Epithelial cell of proximal tubule (primary cell): ENCODE measurements around the gene LZTS2. TPM values are rescaled to one million over a fixed set of nuclear protein-coding genes. Genes with fewer than 3 reads are reported as not detected.

ENCODE experiments used
- DNase-seq: peaks from one replicate; pipeline ENCODE4 v3.0.0-alpha.2; 2011; ENCODE audit warnings: low read depth
- H3K4me3 ChIP-seq: 2 replicates; pipeline ENCODE4 v1.5.1; 2011; ENCODE audit warnings: low read depth, mild to moderate bottlenecking, low read length
- total RNA-seq: library from RNA; depleted of rRNA; stranded (reverse); fragments of >200 nt; gene quantifications from 2 replicates; pipeline ENCODE4 v1.2.3, GENCODE V29; 2015
- TF ChIP-seq, protein P1 (sequence below): conservative IDR thresholded peaks from 2 replicates; pipeline ENCODE4 v1.5.1; 2012; ENCODE audit warnings: low read depth, mild to moderate bottlenecking, low read length

The LZTS2 gene
- total RNA-seq, 1 donor from 2014 or later: 81.0 TPM

DNA sequence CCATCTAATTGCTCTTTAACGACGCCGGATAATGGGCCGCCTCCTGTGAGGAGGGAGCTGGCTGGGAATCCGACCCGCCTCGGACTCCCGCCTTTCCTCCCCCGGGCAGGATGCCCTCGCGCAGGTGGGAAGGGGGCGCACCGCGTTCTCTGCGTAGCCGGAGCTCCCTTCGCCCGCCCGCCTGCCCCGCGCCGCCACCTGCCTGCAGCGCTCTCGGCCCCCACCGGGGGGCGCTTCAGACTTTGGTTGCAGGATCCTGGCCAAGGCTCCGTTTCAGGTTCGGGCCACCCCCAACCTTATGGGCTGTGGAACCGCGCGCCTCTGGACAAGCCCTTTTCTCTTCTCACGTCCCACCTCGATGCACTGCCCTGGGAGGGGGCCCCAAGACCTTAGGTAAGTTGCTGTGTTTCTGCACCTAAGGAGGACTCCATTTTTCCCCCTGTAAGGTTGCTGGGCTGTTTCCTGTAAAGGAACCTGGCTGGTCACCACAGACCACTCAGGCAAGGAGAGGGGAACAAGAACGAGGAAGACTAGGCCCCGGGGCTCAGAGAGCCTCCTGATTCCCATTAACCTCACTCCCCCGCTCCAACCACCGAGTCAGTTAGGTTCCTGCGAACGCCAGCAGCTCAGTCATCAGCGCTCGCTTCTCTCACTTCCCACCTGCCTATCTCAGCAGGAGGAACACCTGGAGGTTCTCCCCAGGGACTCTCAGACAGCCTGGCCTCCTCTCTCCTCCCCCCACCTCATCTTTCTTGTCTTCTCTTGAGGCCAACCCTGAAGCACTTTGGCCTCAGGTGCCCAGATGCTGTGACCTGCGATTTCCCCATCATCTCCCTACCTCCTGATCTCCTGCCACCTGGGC is 50.8 kb downstream of the LZTS2 start:
- no peak for DNase-seq
- TF ChIP-seq, protein P1, sequence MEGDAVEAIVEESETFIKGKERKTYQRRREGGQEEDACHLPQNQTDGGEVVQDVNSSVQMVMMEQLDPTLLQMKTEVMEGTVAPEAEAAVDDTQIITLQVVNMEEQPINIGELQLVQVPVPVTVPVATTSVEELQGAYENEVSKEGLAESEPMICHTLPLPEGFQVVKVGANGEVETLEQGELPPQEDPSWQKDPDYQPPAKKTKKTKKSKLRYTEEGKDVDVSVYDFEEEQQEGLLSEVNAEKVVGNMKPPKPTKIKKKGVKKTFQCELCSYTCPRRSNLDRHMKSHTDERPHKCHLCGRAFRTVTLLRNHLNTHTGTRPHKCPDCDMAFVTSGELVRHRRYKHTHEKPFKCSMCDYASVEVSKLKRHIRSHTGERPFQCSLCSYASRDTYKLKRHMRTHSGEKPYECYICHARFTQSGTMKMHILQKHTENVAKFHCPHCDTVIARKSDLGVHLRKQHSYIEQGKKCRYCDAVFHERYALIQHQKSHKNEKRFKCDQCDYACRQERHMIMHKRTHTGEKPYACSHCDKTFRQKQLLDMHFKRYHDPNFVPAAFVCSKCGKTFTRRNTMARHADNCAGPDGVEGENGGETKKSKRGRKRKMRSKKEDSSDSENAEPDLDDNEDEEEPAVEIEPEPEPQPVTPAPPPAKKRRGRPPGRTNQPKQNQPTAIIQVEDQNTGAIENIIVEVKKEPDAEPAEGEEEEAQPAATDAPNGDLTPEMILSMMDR: peak; percentile 79
- H3K4me3 ChIP-seq: peak overlapping the region; percentile 39

GRCh38 chr10:101052285-101052684 is 52.7 kb downstream of the LZTS2 start:
- DNase-seq: no peak
- TF ChIP-seq, protein P1: no peak
- no peak overlapping the region for H3K4me3 ChIP-seq

- TF ChIP-seq, protein P1: no peak
- no peak overlapping the region for H3K4me3 ChIP-seq
- no peak for DNase-seq
These were observed 53.9 kb downstream of the LZTS2 start for GRCh38 chr10:101053516-101053915.

DNA sequence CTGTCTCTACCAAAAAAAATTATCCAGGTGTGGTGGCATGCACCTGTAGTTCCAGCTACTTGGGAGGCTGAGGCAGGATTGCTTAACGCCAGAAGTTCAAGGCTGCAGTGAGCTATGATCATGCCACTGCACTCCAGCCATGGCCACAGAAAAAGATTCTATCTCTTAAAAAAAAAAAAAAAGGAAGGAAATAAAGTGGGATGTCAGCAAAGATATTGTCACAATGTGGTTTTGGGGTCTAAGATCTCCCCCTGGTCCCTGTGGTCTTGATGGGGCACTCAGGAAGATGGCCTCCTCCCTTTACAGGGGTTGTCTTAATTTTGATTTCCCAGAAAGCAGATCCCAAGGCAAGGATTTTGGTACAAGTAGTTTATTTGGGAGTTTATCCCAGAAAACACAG is 54.7 kb downstream of the LZTS2 start:
- no peak overlapping the region for H3K4me3 ChIP-seq
- no peak for DNase-seq
- TF ChIP-seq, protein P1: no peak

DNA sequence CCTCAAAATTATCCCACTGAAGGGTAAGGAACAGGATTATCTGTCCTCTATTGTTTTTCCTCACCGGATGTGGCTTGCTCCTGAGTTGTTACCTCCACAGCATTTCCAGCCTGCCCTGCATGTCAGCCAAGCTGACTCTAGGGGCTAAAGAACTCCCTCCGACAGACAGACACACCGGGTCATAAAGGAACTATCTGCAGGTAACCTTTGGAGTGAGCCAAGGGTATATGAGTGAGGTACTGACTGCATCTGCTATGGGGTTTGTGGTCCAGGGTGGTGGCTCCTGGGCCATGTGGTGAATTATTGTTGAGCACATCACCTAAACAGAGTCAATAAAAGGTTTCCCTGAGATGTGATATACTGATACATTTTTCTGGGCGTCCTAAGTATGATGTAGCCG is 55.3 kb downstream of the LZTS2 start:
- no peak for DNase-seq
- H3K4me3 ChIP-seq: no peak overlapping the region
- TF ChIP-seq, protein P1: no peak

DNA sequence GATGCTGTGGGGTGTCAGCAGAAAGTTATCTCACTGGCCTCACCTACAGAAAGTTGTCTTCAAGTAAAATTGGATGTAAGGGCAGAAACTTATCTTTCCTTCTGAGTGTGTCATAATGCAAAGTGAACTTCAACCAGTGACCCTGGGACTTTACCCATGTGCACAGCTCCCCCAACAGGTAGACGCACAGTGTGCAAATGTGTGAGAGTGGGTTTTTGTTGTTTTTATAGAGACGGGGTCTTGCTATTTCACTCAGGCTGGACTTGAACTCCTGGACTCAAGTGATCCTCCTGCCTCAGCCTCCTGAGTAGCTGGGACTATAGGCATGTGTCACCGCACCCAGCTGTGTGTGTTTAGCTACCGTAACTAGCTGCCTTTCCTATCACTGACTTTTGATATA is 55.8 kb downstream of the LZTS2 start:
- H3K4me3 ChIP-seq: no peak overlapping the region
- no peak for DNase-seq
- TF ChIP-seq, protein P1: peak; percentile 38
